ENCODE results near the gene SOX5.

DNA sequence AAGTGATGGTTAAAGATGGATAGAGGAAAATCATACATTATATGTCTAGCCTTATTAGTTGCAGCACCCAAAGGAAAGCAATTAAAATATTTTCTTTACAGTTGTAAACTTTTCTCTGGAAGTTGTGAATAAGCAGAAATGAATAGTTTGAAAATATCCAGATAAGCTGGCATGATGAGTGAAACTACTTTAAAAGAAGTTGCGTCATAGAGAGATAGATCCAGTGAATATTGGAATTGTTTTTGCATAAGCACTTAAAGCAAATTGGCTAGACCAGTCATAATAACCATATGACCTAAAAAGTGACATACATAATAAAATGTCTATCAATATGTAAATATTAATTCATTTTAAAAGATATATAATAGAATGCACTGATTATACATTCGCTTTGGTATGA is 132.1 kb downstream of the SOX5 start:
- TF ChIP-seq, protein P1, sequence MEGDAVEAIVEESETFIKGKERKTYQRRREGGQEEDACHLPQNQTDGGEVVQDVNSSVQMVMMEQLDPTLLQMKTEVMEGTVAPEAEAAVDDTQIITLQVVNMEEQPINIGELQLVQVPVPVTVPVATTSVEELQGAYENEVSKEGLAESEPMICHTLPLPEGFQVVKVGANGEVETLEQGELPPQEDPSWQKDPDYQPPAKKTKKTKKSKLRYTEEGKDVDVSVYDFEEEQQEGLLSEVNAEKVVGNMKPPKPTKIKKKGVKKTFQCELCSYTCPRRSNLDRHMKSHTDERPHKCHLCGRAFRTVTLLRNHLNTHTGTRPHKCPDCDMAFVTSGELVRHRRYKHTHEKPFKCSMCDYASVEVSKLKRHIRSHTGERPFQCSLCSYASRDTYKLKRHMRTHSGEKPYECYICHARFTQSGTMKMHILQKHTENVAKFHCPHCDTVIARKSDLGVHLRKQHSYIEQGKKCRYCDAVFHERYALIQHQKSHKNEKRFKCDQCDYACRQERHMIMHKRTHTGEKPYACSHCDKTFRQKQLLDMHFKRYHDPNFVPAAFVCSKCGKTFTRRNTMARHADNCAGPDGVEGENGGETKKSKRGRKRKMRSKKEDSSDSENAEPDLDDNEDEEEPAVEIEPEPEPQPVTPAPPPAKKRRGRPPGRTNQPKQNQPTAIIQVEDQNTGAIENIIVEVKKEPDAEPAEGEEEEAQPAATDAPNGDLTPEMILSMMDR (IDR thresholded peaks at IDR 0.05 in 2 of 3, conservative IDR thresholded peaks at IDR 0.05 in 1 of 3; ENCODE audit: borderline replicate concordance in 1 of 3, insufficient read depth in 1 of 3, low read depth in 2 of 3, low read length in 2 of 3) = no peak
- TF ChIP-seq, protein P2, sequence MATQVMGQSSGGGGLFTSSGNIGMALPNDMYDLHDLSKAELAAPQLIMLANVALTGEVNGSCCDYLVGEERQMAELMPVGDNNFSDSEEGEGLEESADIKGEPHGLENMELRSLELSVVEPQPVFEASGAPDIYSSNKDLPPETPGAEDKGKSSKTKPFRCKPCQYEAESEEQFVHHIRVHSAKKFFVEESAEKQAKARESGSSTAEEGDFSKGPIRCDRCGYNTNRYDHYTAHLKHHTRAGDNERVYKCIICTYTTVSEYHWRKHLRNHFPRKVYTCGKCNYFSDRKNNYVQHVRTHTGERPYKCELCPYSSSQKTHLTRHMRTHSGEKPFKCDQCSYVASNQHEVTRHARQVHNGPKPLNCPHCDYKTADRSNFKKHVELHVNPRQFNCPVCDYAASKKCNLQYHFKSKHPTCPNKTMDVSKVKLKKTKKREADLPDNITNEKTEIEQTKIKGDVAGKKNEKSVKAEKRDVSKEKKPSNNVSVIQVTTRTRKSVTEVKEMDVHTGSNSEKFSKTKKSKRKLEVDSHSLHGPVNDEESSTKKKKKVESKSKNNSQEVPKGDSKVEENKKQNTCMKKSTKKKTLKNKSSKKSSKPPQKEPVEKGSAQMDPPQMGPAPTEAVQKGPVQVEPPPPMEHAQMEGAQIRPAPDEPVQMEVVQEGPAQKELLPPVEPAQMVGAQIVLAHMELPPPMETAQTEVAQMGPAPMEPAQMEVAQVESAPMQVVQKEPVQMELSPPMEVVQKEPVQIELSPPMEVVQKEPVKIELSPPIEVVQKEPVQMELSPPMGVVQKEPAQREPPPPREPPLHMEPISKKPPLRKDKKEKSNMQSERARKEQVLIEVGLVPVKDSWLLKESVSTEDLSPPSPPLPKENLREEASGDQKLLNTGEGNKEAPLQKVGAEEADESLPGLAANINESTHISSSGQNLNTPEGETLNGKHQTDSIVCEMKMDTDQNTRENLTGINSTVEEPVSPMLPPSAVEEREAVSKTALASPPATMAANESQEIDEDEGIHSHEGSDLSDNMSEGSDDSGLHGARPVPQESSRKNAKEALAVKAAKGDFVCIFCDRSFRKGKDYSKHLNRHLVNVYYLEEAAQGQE (IDR thresholded peaks at IDR 0.05; ENCODE audit: low read depth) = no peak
- no peak for TF ChIP-seq POLR2A (IDR thresholded peaks at IDR 0.05; ENCODE audit: borderline replicate concordance, extremely low read depth, insufficient read depth, insufficient read length)
- TF ChIP-seq ZNF274 (IDR thresholded peaks at IDR 0.05; ENCODE audit: low read depth, low read length) = no peak
- TF ChIP-seq SP1 (IDR thresholded peaks at IDR 0.05; ENCODE audit: low read depth) = no peak
- no peak for TF ChIP-seq EGR1 (IDR thresholded peaks at IDR 0.05; ENCODE audit: low read depth)
- no peak for TF ChIP-seq SRF (IDR thresholded peaks at IDR 0.05; ENCODE audit: low read depth)
- TF ChIP-seq, protein P3, sequence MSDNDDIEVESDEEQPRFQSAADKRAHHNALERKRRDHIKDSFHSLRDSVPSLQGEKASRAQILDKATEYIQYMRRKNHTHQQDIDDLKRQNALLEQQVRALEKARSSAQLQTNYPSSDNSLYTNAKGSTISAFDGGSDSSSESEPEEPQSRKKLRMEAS (IDR thresholded peaks at IDR 0.05) = no peak
- no peak for TF ChIP-seq JUND (IDR thresholded peaks at IDR 0.05)
- no peak for TF ChIP-seq POLR2AphosphoS5 (IDR thresholded peaks at IDR 0.05; ENCODE audit: low read depth, low read length)
- no peak for TF ChIP-seq EZH2 (IDR thresholded peaks at IDR 0.05)
- TF ChIP-seq YY1 (IDR thresholded peaks at IDR 0.05; ENCODE audit: extremely low read depth, insufficient replicate concordance, low read depth, low read length) = no peak
